ENCODE measurements around the gene COMTD1.
"Not testable (repeated sequence)": the region's sequence is repeated elsewhere in the genome, so short reads cannot be mapped to it uniquely, and the experiment has no call there.

Gene COMTD1

GRCh38 chr10:75221492-75221891 lies 14.3 kb downstream of the COMTD1 start:
- not testable (repeated sequence) for DNase-seq

GRCh38 chr10:75220274-75220673 lies 15.5 kb downstream of the COMTD1 start:
- no peak for DNase-seq

DNA sequence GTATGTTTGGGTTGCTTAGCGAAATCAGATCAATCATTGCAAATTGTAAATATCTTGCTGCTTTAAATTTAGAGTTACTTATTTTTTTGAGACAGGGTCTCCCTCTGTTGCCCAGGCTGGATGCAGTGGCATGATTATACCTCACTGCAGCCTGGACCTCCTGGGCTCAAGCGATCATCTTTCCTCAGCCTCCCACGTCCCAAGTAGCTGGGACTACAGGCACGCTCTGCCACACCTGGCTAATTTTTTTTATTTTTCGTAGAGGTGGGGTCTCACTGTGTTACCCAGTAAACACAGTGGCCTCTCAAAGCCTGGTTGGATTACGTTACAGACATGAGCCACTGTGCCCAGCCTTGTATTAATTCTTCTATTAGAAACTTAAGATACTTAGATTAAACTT lies 23.4 kb downstream of the COMTD1 start:
- no peak for DNase-seq

DNA sequence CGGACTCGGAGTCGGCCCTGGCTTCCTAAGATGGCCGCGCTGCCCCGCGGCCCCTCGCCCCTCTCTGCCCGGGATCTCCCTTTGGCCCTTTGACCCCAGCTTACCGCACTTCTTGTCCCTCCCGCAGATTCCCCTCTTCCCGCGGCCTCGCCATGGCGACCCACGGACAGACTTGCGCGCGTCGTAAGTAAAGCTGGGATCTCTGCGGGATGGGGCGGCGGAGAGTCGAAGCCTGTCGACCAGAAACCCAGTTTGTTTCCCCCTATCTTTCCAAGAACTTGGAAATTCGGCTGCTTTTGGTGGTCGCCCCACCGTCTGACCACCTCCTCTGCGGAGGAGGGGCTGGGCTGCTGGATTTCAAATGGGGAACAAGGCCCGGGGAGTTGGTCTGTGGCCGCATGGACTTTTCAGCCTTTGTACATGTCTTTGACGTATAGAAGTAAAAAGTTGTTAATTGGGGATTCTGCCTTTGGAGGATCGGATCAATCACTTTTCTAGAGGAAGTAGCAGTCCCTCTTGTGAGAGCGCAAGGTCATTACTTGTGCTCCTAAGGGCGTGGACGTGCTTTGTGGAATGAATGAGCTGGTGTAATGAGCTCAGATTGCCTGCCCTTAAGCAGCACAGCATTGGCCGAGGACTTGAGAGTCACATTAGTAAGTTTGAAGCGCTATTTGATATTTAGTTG lies 24.6 kb downstream of the COMTD1 start:
- no peak for DNase-seq

GRCh38 chr10:75210282-75211006 lies 25.3 kb downstream of the COMTD1 start, which contains the start of gene VDAC2:
TSS of gene VDAC2 (plus strand) at chr10:75210796. CDS start at chr10:75211159, 363 bp downstream.
- peak; percentile 95 for DNase-seq

GRCh38 chr10:75209921-75210281 lies 25.9 kb downstream of the COMTD1 start:
- peak; percentile 89 for DNase-seq

GRCh38 chr10:75209086-75209920 lies 26.5 kb downstream of the COMTD1 start:
- no peak for DNase-seq

- no peak for DNase-seq
Observed at GRCh38 chr10:75208181-75208580, 27.6 kb downstream of the COMTD1 start.

DNA sequence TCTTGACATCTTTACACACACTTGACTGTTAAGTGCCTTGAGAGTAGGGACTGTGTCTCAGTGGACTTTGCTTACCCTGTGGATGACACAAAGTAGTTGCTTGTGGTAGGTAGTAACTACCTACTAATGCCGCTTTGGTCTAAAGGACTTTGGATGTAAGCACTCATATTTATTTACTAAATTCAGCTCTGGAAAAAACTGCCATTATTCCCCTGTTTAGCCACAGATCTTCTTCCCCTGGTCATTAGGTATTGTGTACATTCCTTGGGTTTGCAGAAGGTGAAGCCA lies 28.0 kb downstream of the COMTD1 start:
- no peak for DNase-seq

DNA sequence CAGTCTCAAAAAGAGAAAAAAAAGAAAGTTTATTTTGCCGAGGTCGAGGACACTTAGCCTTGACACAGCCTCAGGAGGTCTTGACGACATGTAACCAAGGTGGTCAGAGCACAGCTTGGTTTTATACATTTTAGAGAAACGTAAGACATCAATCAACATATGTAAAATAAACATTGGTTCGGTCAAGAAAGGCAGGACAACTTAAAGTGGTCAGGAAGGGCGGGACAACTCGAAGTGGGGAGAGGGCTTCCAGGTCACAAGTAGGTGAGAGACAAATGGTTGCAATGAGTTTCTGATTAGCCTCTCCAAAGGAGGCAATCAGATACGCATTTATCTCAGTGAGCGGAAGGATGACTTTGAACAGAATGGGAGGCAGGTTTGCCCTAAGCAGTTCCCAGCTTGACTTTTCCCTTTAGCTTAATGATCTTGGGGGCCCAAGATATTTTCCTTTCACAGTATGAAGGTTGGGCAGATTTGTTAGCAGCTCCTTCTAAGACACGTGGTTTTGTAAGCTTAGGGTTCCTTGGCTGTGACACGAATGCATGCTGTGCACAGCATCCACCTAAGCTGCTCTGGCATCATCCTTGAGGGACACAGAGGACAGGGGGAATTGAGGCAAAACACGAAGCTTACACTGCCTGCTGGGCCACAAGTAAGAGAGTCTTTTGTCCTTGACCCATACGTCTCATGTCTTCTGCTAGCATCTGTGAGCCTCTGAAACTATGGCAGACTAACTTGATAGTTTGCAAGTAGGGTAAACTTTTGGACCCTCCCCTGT lies 28.5 kb downstream of the COMTD1 start:
- DNase-seq: no peak

- DNase-seq: not testable (repeated sequence)
Observed at GRCh38 chr10:75206638-75207037, 29.1 kb downstream of the COMTD1 start.

DNA sequence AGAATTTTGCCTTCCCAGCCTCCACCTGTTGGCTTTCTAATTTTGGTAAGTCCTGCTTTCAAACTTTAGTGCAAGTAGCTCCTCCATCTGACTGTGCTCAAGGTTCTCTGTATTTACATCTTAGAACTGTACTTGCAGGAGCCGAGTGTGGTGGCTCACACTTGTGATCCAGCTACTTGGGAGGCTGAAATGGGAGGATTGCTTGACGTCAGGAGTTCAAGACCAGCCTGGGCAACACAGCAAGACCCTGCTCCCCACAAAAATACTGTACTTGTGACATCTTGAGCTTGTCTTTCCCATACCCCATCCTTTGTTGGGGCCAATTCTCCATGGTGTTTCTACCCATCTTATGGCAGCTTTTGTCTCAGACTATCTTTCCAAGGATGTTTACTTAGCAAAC lies 29.8 kb downstream of the COMTD1 start:
- DNase-seq: no peak

- DNase-seq: no peak
Observed at GRCh38 chr10:75203724-75204123, 32.0 kb downstream of the COMTD1 start.

- not testable (repeated sequence) for DNase-seq
Observed at GRCh38 chr10:75203046-75203620, 32.6 kb downstream of the COMTD1 start.

- no peak for DNase-seq
Observed at GRCh38 chr10:75202321-75203045, 33.3 kb downstream of the COMTD1 start.

- no peak for DNase-seq
Observed at GRCh38 chr10:75201793-75202307, 33.9 kb downstream of the COMTD1 start.

DNA sequence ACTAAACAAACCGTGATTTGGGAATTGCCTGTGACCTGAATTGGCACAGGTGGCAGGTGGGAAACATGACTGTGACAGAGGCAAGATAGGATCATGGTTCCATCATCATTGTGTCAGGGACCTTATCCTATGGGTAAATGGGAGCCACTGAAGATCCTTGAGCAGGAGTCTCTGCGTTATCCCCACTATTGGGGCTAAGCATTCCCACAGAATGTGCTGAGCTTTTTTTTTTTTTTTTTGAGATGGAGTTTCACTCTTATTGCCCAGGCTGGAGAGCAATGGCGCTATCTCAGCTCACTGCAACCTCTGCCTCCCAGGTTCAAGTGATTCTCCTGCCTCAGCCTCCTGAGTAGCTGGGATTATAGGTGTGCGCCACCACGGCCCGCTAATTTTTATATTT lies 35.8 kb downstream of the COMTD1 start:
- not testable (repeated sequence) for DNase-seq

- no peak for DNase-seq
Observed at GRCh38 chr10:75197906-75198305, 37.9 kb downstream of the COMTD1 start.

DNA sequence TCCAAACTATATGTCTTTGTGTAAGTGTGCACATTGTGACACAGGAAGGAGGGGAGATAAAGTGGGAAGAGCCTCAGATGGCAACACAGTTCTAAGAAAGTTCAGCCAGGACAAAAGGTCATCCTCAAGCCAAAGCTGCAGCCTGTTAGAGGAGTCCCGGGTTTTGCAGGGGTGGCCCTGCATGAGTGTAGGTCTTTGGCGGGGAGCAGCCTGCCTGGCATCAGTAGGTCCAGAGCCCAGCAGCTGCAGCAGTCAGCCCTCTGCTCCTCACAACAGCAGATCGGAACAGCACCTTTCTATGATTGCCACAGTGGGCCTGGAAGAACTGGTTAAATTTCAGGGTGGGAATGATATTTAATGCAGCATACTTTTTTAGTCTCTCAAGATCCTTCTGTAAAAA lies 38.7 kb downstream of the COMTD1 start:
- DNase-seq: no peak

DNA sequence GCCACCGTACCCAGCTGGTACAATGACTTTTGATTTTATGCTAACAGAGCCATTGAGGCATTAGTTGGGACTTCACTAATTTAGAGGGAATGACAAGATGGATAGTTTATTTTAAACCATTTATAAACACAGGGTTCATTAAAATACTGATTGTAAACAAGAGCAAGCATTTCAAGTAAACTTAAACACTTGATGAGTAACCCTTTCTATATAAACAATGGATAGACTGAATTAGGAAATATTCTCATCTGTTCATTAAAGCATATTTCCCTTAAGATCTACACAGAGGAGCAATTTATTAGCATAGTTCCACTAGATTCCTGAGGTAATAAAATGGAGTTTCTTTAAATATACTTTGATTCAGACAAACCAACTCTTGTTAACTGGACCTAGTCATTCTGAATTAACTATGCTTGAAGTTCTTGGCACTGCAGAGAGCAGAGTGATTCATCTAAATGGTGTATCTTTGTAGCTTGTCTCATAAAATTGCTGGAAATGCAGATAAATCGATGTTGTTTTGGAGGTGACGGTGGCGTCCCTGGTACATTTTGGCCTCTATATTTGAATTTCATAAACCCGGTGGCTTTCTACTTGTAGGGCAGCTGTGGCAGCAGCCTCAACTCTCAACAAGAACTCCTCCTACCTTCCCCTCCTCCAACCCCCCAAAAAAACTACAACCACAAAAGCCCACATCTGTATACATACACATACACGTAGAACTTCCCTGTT lies 40.6 kb downstream of the COMTD1 start:
- no peak for DNase-seq

- DNase-seq: not testable (repeated sequence)
Observed at GRCh38 chr10:75194625-75195024, 41.1 kb downstream of the COMTD1 start.

Data from left hindlimb (tissue), 1 donor.